ENCODE measurements around the gene ZKSCAN7.

Gene ZKSCAN7

GRCh38 chr3:44557074-44557473, 2.1 kb downstream of the ZKSCAN7 start:
- Histone ChIP-seq H3K27me3 (ENCODE audit: insufficient read depth, poor library complexity, severe bottlenecking) (no peaks in the 10 kb centered on the region), H3K4me3 (replicated peaks; ENCODE audit: insufficient read depth, low read length) (no peak overlapping the region)
- no peak for TF ChIP-seq CTCF (IDR thresholded peaks at IDR 0.05; ENCODE audit: insufficient read depth, low read length)
- no peak for TF ChIP-seq REST (IDR thresholded peaks at IDR 0.05; ENCODE audit: insufficient replicate concordance, low read depth)
- no peak for TF ChIP-seq POLR2AphosphoS5 (IDR thresholded peaks at IDR 0.05; ENCODE audit: low read depth)
- no peak for TF ChIP-seq SPI1 (IDR thresholded peaks at IDR 0.05; ENCODE audit: borderline replicate concordance, low read depth)
- no peak for TF ChIP-seq GABPA (IDR thresholded peaks at IDR 0.05; ENCODE audit: low read depth)

GRCh38 chr3:44561076-44561475, 6.1 kb downstream of the ZKSCAN7 start:
- Histone ChIP-seq H3K27ac (replicated peaks) (no peak overlapping the region), H3K4me3 (replicated peaks; ENCODE audit: insufficient read depth, low read length) (no peak overlapping the region), H3K27me3 (ENCODE audit: insufficient read depth, poor library complexity, severe bottlenecking) (no peaks in the 10 kb centered on the region)
- no peak for DNase-seq (ENCODE audit: low read depth in 1 of 2, low spot score in 1 of 2)
- TF ChIP-seq POLR2AphosphoS5 (IDR thresholded peaks at IDR 0.05; ENCODE audit: low read depth) (no peak), REST (IDR thresholded peaks at IDR 0.05; ENCODE audit: insufficient replicate concordance, low read depth) (no peak), SPI1 (IDR thresholded peaks at IDR 0.05; ENCODE audit: borderline replicate concordance, low read depth) (no peak), GABPA (IDR thresholded peaks at IDR 0.05; ENCODE audit: low read depth) (no peak), CTCF (IDR thresholded peaks at IDR 0.05; ENCODE audit: insufficient read depth, low read length) (no peak)

More at GRCh38 chr3:44557074-44557473, 2.1 kb downstream of the ZKSCAN7 start:
- H3K27ac ChIP-seq (replicated peaks), result no peak overlapping the region
- DNase-seq (ENCODE audit: low read depth in 1 of 2, low spot score in 1 of 2), result no peak

GRCh38 chr3:44562147-44562546, 7.2 kb downstream of the ZKSCAN7 start:
- no peak for DNase-seq (ENCODE audit: low read depth in 1 of 2, low spot score in 1 of 2)
- no peak overlapping the region for H3K27ac ChIP-seq (replicated peaks)
- TF ChIP-seq POLR2AphosphoS5 (IDR thresholded peaks at IDR 0.05; ENCODE audit: low read depth) (no peak), GABPA (IDR thresholded peaks at IDR 0.05; ENCODE audit: low read depth) (no peak), REST (IDR thresholded peaks at IDR 0.05; ENCODE audit: insufficient replicate concordance, low read depth) (no peak), CTCF (IDR thresholded peaks at IDR 0.05; ENCODE audit: insufficient read depth, low read length) (no peak)
- H3K27me3 ChIP-seq (ENCODE audit: insufficient read depth, poor library complexity, severe bottlenecking), result no peaks in the 10 kb centered on the region
- no peak overlapping the region for H3K4me3 ChIP-seq (replicated peaks; ENCODE audit: insufficient read depth, low read length)

All from HL-60 (cell line).